ENCODE results near the gene MRGPRD.
"Not testable (repeated sequence)": the region's sequence is repeated elsewhere in the genome, so short reads cannot be mapped to it uniquely, and the experiment has no call there.

MRGPRD gene

DNA sequence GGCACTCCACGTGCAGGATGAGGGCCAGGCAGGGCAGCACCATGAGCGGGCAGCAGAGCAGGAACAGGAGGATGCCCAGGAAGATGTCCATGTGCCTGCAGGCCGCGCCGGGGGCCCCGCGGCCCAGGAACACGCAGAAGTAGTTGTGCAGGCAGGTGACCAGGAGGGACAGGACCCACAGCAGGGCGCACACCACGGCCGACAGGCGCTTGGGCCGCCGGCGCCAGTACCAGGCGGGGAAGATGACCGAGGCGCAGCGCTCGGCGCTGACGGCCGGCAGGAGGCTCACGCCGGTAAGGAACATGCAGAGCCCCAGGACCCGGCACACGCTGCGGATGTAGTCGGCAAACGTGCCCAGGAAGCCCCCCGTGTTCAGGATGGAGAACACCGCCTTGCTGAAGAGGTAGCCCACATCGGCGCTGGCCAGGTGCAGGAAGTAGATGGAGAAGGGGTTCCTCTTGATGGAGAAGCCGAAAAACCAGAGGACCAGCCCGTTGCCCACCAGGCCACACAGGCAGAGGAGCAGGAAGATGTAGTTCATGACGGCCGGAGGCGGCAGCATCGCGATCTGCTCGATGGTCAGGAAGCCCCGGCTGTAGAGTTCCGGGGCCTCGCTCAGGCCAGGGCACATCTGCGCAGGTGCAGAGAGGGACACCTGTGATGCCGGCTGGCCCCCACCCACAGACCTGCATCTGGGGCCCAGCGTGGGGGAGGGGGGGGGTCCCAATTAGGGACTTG lies 25.0 kb upstream of the MRGPRD start:
- no peak for DNase-seq

DNA sequence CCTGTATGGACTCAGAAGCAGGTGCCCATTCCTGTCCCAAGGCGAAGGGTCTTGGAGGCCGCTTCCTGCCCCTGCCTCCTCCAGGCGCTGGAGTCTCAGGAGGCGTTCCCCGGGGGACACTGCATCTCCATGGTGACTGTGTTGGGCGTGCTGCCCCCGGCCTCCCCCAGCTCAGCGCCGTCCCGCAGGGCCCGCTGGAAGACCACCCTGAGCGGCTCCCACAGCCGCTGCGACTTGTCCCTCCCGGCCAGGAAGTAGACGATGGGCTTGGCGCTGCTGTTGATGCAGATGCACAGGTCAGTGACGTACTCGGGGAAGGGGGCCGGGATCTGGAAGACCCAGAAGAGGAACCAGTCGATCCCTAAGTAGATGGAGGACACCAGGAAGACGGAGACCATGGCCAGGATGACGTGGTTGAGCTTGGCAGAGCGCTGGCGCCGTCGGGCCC lies 24.4 kb upstream of the MRGPRD start:
- no peak for DNase-seq

DNA sequence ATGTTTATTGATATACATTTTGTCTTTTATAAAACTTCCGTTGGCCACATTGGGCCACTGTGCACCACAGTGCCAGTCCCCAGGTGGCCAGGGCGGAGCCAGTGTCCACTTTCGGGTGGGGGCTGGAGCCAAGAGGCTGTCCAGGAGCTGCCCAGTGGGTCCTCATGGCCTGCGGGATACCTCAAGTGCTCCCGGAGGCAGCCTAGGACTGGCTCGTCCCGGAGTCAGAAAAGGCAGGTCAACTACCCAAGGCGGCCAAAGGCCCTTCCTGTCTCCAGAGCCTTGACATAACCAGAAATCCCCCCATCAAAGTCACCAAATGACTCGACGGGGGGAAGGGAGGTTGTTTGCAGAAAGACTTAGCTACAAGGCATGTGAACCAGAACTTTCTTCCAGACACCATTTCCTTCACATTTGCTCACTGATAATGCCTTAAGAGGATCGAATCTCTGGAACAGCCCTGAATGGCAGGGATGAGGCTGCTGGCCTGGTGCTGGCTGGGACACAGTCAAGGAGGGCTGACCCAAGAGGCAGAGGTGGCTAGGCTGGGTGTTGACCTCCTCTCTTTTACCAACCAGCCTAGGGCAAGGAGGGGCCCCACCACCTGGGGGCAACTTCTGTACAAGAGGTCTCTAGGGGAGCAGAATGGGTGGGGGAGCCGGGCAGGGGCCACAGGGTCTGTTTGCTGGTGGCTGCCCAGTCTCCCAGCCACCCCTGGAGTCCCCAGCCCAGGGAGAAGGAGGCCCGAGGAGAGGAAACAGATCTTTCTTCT lies 23.8 kb upstream of the MRGPRD start:
- no peak for DNase-seq

DNA sequence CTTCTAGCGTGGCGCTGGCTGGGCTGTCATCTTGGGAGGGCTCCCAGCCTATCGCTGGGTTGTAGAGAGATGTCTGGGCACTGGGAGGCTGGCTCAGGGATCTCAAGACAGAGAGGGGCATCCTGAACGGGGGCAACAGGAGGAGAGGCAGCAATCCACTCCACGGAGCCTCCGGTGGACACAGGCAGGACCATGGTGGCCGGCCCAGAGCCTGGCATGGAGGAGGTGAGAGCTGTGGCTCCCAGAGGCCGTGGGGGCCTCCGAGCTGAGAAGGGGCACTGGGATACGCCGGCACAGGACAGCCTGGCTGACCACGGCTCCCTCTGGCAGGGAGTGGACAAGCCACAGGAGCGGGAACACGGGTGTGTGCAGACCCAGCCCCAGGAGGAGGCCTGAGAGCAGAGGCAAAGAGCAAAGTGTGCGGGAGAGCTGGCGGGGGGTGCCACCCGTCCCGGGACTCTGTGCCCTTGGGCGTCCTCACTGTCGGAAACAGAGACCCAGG lies 23.1 kb upstream of the MRGPRD start:
- no peak for DNase-seq

DNA sequence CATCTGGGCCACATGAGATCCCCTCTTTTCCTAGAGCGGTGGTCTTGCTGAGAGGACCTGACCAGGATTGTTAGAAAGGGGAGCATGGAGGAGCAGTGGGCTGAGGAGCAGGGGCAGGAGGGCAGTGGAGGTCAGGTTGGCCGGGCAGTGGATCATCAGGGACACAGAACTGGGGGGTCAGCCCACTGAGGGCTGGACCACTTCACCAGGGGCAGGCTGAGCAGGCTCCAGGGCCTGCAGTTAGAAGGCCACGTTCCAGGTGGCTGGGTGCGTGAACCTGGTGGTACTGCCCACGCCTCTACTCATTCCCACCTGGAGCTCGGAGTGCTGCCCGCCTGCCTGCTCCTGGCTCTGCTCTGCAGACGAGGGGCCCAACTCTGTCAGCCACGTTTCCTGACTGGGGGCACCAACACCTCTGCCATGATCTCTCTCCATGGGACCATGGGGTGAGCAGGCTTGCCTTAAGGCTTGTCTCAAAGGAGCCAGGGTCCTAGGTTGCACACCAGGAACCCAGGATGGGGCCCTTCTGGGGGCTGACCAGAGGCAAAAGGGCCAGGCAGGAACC lies 22.6 kb upstream of the MRGPRD start:
- no peak for DNase-seq

DNA sequence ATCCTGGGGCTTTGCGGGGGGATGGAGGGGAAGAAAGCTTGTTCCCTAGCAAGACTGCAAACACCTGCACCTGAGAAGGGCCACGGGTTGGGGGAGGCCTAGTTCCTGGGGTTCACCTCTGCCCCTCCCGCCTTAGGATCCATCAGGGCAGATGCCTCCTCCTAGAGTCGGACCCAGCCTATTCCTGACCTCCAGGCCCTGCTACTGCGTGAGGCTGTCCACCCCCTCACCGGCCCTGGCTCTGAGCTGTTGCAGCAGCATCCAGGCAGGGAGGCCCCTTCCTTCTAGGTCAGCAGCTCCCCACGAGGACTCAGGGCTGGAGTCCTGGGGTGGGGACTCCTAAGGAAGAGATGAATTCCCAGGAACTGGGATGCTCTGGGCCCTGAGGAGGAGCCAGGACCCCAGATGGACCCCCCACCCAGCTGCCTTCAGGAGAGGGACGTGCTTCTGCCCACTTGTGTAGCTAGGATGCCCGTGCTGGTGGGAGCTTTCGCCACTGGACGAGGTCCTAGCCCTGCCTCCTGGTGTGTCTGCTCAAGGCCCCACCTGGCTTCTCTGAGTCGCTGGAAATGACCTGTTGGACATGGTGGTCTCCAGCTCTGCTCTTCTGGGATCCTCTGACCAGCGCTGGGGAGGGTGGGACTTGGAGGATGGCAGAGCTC lies 21.9 kb upstream of the MRGPRD start:
- no peak for DNase-seq

DNA sequence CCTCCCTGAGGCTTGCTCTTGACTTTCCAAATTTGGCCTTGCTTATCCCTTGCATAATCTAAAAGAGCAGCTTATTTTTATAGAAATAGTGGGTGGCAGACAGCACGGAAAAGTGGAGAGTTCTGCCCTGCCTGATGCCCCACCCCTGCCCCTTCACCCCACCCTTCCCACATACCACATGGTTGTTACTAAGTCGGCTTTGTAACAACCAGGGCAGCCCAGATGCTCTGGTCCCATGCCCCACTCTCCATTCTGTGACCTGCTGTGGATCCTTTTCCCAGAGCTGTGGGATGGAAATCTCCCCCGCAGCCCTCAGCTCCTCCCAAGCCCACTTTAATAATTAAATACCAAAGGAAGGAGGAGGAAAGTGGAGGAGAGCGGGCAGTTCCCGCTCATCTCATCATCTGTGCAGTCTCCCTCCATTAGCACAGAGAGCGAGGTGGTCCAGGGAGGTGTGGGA lies 21.4 kb upstream of the MRGPRD start:
- no peak for DNase-seq

DNA sequence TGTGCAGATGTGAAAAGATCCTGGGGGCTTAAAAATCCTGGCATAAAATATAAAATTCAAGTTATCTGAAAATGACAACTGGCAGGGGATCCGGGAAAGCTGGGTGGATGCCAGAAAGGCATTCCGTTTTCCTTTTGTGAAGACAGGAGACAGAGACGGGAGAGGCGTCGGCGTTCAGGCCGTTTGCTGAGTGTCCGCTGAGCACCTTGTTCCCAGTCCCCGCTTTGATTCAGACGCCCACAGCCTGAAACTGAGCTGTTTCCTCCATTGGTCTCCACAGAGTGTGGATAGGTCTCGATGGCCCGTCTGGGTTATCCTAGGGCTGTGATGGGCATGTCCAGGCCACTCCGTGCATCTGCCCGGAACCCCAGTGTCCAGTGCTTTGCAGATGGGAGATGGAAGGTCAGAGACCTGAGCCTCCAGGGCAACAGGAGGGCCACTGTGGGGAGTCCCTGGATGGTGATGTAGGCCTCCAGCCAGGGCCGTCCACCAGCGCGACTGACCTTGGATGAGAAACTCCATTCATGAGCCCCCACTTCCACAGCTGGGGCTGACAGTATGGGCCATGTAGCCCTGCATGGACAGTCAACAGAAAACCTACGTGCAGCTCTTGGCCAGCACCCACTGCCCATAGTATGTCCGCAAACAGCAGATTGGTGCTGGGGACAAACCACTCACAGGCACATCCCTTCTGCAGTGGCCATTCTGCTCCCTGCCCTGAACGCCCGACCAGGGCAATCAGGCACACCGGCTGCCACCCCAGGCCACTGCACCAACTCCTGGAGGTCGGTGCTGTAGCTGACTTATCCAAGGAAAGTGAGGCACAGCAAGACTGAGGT lies 20.7 kb upstream of the MRGPRD start:
- DNase-seq, result no peak

DNA sequence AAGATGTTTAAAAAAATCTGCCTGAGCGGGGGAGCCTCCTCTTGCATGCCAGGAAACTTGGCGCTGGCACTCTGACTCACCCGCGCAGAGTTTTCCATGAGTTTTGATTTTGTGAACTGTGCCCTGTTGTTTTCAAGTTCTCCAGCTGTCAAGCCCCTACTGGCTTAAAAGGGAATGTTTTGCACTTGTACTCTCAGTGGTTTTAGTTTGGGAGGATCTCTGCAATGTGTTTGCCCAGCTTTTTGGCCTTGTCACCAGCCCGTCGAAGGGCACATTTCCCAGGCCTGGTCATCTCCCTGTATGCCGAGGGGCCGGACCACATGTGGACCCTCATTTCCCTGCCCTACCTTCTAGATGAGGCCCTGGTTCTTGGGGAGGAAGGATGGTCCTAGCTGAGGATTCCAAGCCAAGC lies 20.1 kb upstream of the MRGPRD start:
- no peak for DNase-seq

DNA sequence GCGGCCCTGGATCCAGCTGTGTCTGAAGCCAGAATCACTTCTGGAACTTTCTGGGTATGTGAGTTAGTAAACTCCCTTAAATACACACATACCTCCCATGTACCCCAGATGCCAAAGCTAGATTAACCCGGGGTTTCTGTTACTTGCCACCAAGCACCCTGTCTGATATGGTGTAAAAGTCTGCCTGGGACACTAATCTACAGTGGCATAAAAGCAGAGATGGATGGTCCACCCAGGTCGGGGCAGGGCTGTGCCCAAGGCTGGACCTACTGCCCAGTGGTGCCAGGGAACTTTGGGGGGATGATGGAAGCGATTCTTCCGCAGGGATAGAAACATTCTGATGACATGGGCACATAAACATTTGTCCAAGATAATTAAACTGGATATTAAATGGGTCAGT lies 19.6 kb upstream of the MRGPRD start:
- no peak for DNase-seq

DNA sequence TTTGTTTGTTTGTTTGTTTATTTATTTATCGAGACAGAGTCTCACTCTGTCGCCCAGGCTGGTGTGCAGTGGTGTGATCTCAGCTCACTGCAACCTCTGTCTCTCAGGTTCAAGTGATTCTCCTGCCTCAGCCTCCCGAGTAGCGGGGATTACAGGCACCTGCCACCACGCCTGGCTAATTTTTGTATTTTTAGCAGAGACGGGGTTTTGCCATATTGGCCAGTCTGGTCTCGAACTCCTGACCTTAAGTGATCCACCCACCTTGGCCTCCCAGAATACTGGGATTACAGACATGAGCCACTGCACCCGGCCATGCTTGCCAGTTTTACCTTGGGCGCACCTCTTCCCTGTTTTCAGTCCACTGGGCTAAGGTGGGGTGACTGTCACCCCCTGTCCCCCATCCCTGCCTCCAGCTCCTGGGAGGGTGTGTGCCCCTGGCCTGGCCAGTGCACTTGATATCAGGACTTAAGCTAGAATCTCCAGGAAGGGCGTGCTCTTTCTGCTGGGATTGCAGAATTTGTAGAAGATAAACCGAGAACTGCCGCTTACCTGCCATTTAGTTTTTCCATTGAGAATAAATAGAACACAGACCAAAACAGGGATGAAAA lies 19.1 kb upstream of the MRGPRD start:
- not testable (repeated sequence) for DNase-seq

DNA sequence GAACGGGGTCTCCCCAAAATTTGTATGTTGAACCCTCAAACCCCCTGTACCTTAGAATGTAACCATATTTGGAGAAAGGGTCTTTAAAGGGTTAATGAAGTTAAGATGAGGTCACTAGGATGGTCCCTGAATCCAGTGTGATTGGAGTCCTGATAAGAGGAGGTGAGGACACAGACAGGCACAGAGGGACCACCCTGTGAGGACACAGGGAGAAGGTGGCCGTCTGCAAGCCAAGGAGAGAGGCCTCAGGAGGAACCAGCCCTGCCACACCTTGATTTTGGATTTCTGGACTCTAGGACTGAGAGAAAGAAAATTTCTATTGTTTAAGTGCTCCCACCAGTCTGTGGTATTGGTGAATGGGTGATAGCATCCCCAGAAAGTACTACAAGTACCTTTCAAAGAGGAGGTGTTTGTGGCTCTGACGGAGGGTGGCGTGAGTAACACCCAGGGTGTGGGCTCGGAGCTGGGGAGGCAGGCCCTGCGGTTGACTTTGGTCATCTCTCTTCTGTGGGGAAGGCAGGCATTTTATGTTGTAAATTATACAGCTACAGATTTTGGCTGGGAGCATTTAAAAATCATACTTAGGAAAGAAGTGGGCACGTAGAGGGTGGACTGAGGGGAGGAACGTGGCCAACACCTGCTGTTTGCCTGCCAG lies 18.4 kb upstream of the MRGPRD start:
- DNase-seq, result no peak

DNA sequence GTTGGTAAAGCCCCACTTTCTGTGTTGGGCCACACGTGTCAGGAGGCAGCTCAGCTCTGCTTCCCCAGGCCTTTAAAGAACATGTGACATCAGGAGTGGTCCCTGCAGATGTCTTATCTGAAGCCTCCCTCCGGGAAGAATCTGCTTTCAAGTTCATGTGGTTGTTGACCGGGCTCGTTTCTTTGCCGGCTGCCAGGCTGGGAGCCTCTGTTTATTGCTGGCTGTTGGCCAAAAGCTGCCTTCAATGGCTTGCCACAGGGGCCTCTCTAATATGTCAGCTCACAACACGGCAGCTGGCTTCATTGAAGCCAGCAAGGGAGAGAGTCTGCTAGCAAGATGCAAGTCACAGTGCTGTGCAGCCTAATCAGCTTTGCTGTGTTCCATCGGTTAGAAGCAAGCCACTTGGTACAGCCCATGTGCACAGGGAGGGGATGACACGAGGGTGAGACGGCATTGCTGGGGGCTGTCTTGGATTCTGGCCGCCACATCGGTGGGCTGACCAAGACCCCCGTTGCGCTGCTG lies 17.7 kb upstream of the MRGPRD start:
- no peak for DNase-seq

DNA sequence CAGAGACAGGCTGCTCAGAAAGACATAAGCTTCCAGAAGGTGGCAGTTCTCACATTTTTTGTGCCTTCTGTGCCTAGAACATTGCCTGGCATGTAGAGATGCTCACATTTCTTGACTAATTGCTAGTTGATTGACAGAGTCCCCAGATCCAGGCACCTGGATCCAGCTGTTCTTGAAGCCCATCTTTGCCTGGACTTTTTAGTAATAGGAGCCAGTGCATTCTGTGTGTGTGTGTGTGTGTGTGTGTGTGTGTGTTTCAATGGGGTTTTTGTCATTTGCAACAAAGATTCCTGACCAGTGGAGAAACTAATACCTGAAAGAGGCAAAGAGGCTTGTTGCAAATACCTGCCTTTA lies 17.2 kb upstream of the MRGPRD start:
- no peak for DNase-seq

DNA sequence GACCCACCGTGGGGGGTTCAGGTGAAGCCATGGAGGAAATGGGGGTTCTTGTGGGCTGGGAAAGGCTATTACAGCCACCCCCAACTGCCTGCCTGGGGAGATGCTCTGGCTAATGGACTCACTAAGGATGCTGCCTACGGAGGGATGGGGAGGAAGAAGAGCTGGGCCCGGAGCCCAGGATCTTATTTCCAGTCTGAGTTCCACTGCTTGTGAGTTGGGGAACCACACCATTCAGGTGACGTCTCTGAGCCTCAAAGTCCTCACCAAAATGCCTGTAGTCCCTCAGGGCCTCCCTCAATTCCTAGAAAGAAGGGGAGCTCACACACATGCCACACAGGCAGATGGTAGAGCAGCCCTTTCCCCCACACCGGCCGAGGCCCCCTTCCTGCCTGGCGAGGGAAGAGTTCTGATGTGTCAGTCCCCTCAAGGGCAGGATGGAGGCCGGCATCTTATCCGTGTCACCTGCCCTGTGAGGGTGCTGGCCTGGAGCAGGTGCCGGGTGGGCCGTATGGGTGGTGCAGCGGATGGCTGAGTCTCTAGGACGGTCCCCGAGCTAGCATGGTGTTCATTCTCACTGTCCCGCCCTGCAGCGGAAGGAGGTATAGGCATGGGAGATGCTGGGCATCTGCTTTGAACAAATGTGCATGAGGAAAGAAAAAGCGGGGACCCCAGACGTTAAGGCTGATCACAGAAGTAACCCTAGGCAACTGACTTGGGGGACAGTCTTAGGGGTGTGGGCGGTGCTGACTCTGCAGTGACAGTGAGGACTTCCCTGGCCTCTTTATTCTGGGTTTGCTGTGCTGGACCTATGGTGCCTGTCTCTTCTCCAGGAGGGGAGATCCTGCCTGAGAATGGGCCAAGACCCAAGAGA lies 16.6 kb upstream of the MRGPRD start:
- no peak for DNase-seq

DNA sequence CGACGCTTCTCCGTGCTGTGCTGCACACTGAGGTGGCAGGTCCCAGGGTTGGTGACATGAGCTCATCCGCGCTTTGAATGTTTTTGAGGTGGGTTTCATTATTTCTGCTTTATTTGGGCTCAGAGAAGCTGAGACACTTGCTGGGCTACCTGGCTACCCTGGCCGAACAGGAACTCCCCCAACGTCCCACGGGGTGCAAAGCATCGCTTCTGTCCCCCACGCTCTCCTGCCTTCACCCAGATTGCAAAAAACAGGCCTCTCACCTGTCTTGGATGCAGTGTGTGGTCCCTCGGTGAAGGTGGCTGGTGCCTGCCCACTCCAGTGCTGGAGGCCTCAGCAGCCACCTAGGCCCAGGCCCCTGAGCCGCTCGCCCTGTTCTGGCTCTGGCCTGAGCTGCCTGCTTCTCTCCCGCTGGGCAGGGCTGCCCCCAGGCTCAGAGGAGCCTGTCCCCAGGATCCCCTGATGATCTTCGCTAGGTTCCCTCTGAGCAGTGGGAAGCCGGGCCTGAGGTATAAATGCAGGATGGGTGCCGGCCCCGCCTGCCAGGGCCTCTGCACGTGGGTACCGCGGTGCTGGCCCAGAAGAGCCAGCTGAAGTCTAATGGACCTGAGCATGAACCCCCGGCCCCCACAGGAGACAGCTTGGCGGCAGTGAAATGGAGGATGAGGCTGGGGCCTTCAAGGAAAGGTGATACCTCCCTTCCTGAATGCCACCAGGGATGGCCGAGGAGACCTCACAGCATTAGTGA lies 15.8 kb upstream of the MRGPRD start:
- DNase-seq, result no peak

DNA sequence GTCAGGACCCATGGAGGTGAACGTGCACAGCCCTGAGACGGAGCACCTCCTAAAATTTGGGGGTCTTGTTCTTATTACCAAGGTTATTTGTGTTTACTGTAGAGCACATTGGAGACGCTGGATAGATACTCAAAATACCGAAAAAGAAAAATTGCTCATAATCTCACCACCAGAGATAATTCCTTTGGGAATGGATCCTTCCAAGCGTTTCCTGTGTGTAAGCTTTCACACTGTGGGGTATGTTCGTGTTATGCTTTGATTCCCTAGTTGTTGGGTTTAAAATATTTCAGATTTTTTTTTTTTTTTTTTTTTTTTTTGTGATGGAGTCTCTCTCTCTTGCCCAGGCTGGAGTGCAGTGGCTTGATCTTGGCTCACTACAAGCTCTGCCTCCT lies 14.1 kb upstream of the MRGPRD start:
- no peak for DNase-seq

DNA sequence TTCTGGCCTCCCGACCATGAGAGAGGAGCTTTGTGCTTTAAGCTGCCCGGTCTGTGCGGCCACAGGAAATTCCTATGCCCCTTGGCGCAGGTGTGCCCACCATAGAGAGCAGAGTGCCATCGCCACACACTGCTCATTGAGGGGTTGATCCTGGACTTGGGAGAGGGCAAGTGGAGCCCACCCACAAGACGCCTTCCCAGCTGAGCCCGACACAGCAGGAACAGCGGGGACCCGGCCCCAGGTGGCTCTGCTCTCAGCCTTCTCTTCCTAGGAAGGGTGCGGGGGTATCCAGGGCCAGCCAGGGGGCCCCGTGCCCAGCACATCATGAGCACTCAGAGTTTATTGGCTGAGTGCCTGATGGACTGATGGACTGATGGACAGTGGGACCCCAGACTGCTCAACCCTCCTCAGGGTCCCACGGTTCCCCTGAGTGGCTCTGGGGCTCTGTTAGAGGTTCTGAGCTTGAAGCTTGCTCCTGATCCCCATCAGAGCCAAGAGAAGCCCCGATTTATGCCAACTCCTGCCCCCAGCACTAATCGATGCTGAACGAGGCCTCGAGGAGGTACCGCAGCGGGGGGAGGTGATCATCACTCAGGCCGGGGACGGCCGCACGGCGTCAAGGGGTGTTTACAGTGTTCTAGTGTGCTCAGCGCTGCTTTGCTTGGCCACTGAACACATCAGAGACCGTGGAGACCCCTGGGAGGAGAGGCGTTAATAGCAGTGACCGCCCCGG lies 13.5 kb upstream of the MRGPRD start:
- no peak for DNase-seq

DNA sequence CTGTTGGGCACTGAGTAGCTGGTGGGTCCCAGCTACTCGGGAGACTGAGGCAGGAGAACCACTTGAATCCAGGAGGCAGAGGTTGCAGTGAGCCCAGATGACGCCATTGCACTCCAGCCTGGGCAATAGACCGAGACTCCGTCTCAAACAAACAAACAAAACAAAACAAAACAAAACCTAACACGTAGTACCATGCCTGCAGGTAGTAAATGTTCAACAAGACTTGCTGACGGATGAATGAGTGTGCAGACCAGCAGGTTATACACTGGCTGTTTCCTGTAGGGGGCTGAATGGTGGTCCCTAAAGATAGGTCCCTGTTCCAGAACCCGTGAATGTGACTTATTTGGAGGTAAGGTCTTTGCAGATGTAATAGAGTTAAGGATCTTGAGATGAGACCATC lies 12.8 kb upstream of the MRGPRD start:
- no peak for DNase-seq

All from stimulated activated CD4-positive, alpha-beta T cell treated with anti-CD3 and anti-CD28 coated beads, Interleukin-2, amount 100 ng/mL, for 48 hours (primary cell).